Measurements from ENCODE around the gene PLEKHA8. TPM values are rescaled to one million over a fixed set of nuclear protein-coding genes. Genes with fewer than 3 reads are reported as not detected.

Gene PLEKHA8
- total RNA-seq, 1 donor from 2014 or later, result 62.7 TPM

GRCh38 chr7:30164567-30164966 is 136.4 kb downstream of the PLEKHA8 start:
- H3K4me2 ChIP-seq, result peak overlapping the region; percentile 67
- no peak overlapping the region for H3K9ac ChIP-seq
- H3K27ac ChIP-seq, result no peak overlapping the region
- Mint-ChIP-seq H3K4me3 (no peak overlapping the region), H3K9me3 (no peaks in the 10 kb centered on the region), H3K36me3 (peaks cover 2% of the 10 kb centered on the region), H3K27ac (peak overlapping the region; percentile 23), H3K27me3 (ENCODE audit: insufficient read depth, low read depth) (peaks cover 6% of the 10 kb centered on the region), H3K4me1 (peaks cover 85% of the 10 kb centered on the region)
- H2AFZ ChIP-seq (replicated peaks), result no peak overlapping the region
- no peaks in the 10 kb centered on the region for H3K36me3 ChIP-seq
- DNase-seq (ENCODE audit: low spot score), result peak; percentile 67
- H3F3A ChIP-seq (ENCODE audit: low read depth), result peaks cover 30% of the 10 kb centered on the region
- H3K4me3 ChIP-seq, result no peak overlapping the region
- no peaks in the 10 kb centered on the region for H3K79me2 ChIP-seq (ENCODE audit: low read depth)
- H4K20me1 ChIP-seq (ENCODE audit: low read depth), result peaks cover 13% of the 10 kb centered on the region
- H3K9me3 ChIP-seq (ENCODE audit: low read depth), result no peaks in the 10 kb centered on the region
- TF ChIP-seq CTCF (IDR thresholded peaks at IDR 0.05) (peak; percentile 74), EZH2phosphoT487 (IDR thresholded peaks at IDR 0.05) (no peak)
- H3K27me3 ChIP-seq, result no peaks in the 10 kb centered on the region
- H3K4me1 ChIP-seq, result peaks cover 44% of the 10 kb centered on the region

GRCh38 chr7:30165590-30165989 is 137.4 kb downstream of the PLEKHA8 start:
- Histone ChIP-seq H3K27ac (no peak overlapping the region), H3K4me3 (no peak overlapping the region), H3K36me3 (no peaks in the 10 kb centered on the region), H3K4me2 (no peak overlapping the region), H3K79me2 (ENCODE audit: low read depth) (no peaks in the 10 kb centered on the region), H2AFZ (replicated peaks) (no peak overlapping the region), H3K9me3 (ENCODE audit: low read depth) (no peaks in the 10 kb centered on the region), H3K4me1 (peaks cover 44% of the 10 kb centered on the region), H3F3A (ENCODE audit: low read depth) (peaks cover 30% of the 10 kb centered on the region), H3K27me3 (no peaks in the 10 kb centered on the region), H4K20me1 (ENCODE audit: low read depth) (peaks cover 9% of the 10 kb centered on the region), H3K9ac (no peak overlapping the region)
- DNase-seq (ENCODE audit: low spot score), result no peak
- peaks cover 2% of the 10 kb centered on the region for H3K36me3 Mint-ChIP-seq
- no peaks in the 10 kb centered on the region for H3K9me3 Mint-ChIP-seq
- no peak for TF ChIP-seq EZH2phosphoT487 (IDR thresholded peaks at IDR 0.05)
- TF ChIP-seq CTCF (IDR thresholded peaks at IDR 0.05), result no peak
- TF ChIP-seq EZH2 (IDR thresholded peaks at IDR 0.05), result no peak
- H3K27ac Mint-ChIP-seq, result no peak overlapping the region
- peaks cover 84% of the 10 kb centered on the region for H3K4me1 Mint-ChIP-seq
- no peak overlapping the region for H3K4me3 Mint-ChIP-seq
- H3K27me3 Mint-ChIP-seq (ENCODE audit: insufficient read depth, low read depth), result peaks cover 9% of the 10 kb centered on the region

GRCh38 chr7:30166155-30166840 is 138.1 kb downstream of the PLEKHA8 start:
- H3K36me3 ChIP-seq, result no peaks in the 10 kb centered on the region
- peaks cover 30% of the 10 kb centered on the region for H3F3A ChIP-seq (ENCODE audit: low read depth)
- H3K9ac ChIP-seq, result no peak overlapping the region
- TF ChIP-seq EZH2phosphoT487 (IDR thresholded peaks at IDR 0.05), result no peak
- TF ChIP-seq CTCF (IDR thresholded peaks at IDR 0.05), result no peak
- no peak for TF ChIP-seq EZH2 (IDR thresholded peaks at IDR 0.05)
- DNase-seq (ENCODE audit: low spot score), result no peak
- H3K4me2 ChIP-seq, result no peak overlapping the region
- Mint-ChIP-seq H3K4me1 (peaks cover 86% of the 10 kb centered on the region), H3K36me3 (peaks cover 2% of the 10 kb centered on the region), H3K27me3 (ENCODE audit: insufficient read depth, low read depth) (peaks cover 15% of the 10 kb centered on the region), H3K27ac (peak overlapping the region; percentile 39), H3K9me3 (no peaks in the 10 kb centered on the region), H3K4me3 (peak overlapping the region; percentile 38)
- H2AFZ ChIP-seq (replicated peaks), result no peak overlapping the region
- H3K9me3 ChIP-seq (ENCODE audit: low read depth), result no peaks in the 10 kb centered on the region
- H3K27me3 ChIP-seq, result no peaks in the 10 kb centered on the region
- H3K4me1 ChIP-seq, result peaks cover 41% of the 10 kb centered on the region
- no peak overlapping the region for H3K27ac ChIP-seq
- peaks cover 9% of the 10 kb centered on the region for H4K20me1 ChIP-seq (ENCODE audit: low read depth)
- no peak overlapping the region for H3K4me3 ChIP-seq
- no peaks in the 10 kb centered on the region for H3K79me2 ChIP-seq (ENCODE audit: low read depth)
